ENCODE results near the gene SRGAP2B.
"Not testable (repeated sequence)": the region's sequence is repeated elsewhere in the genome, so short reads cannot be mapped to it uniquely, and the experiment has no call there.

Gene SRGAP2B

DNA sequence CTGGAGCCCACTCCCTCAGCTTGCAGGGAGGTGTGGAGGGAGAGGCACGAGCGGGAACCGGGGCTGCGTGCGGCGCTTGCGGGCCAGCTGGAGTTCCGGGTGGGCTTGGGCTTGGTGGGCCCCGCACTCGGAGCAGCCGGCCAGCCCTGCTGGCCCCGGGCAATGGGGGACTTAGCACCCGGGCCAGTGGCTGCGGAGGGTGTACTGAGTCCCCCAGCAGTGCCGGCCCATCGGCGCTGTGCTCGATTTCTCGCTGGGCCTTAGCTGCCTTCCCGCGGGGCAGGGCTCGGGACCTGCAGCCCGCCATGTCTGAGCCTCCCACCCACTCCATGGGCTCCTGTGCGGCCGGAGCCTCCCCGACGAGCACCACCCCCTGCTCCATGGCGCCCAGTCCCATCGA, 104.5 kb downstream of the SRGAP2B start:
- not testable (repeated sequence) for DNase-seq

DNA sequence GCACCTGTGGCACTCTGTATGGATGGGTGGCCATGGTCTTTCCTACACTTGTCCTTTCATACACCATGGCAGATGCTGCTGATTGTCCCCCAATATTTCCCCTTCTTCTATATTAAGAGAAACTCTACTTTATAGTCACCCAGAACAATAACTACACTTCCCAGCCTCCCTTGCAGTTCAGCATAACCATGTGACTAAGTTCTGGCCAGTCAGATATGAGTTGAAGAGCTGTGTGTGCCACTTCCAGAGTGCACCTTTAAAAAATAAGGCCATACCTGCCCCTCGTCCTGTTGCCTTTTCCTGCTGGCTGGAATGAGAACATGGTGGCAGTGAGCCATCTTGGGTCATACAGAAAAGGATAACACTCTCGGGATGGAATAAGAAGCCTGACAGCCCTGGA, 108.0 kb downstream of the SRGAP2B start:
- not testable (repeated sequence) for DNase-seq

DNA sequence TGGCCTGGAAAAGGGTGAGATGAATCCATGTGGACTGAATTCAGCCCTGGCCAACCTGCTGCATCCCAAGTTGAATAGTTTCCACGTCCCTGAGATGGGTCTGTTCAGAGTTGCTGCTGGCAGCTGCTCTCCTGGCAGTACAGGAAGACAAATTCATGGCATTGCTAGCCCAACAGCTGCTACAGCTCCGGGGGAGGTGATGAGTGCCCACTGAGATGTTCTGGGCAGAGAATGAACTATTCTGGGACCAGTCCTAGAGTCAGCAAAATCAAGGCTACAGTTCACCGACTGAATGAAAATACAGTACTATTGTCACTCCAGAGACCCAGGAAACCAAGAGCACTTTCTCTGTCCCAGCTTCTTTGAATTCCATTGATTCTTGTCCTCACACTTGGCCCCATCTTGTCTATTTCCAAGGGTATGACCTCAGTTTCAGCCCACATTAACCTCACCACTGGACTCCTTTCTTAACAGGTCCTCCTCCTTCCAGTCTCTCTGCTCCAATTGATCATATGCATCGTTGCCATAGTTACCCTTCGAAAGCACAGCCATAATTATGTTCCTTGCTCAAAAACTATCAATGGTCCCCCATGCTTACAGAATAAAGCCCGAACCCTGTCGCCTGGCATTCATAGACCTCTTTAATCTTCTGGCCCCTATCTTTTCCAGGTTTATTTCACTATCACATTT, 108.8 kb downstream of the SRGAP2B start:
- not testable (repeated sequence) for DNase-seq

DNA sequence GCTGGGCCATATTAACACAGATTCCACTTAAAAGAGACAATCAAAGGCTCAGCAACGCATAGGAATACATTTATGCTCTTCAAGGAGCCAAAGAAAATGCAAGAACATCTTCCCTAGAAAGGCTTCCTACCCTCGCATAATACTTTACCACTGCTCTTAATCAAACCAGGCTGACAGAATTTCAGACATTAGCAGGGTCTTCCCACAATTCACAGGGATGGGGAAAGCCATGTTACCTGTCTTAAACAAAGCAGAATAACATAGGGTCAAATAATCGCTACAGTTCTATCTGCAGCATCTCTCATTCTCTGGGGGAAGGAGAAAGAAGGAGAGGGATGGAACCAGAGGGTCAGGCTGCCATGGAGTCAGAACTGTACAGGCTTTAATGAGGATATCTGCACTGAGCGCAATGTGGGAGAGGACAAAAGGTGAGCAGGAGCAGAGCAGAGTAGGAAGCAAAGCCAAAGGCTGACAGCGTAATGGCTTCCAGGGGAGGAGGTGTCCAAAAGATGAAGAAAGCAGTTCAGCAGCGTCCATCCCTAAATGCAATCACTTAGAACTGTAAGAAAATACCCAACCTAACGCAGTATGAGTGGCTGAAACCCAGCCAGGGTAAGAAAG, 109.5 kb downstream of the SRGAP2B start:
- DNase-seq, result not testable (repeated sequence)

GRCh38 chr1:144982802-144983525, 112.2 kb downstream of the SRGAP2B start:
- DNase-seq, result not testable (repeated sequence)

GRCh38 chr1:144981157-144981556, 114.0 kb downstream of the SRGAP2B start:
- not testable (repeated sequence) for DNase-seq

- not testable (repeated sequence) for DNase-seq
Measured at GRCh38 chr1:144979960-144980595, 115.0 kb downstream of the SRGAP2B start.

DNA sequence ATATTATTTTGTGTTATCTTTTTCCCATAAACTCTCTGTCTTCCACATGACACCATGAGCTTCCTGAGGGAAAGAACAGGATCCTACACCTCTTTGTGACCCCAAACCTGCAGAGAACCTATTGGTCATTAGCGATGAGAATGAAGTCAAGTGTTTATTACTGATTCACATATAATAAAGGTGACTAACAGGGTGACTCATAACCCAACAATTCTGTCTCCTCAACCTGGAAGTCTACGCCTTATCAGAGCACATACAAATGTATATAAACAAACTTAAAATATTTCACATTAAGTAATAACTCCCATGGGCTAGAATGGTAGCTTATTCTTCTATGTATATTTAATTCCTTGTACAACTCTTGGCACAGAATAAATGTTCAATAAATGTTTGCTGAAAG, 117.3 kb downstream of the SRGAP2B start:
- DNase-seq, result not testable (repeated sequence)

- not testable (repeated sequence) for DNase-seq
Measured at GRCh38 chr1:144971936-144972335, 123.2 kb downstream of the SRGAP2B start.

DNA sequence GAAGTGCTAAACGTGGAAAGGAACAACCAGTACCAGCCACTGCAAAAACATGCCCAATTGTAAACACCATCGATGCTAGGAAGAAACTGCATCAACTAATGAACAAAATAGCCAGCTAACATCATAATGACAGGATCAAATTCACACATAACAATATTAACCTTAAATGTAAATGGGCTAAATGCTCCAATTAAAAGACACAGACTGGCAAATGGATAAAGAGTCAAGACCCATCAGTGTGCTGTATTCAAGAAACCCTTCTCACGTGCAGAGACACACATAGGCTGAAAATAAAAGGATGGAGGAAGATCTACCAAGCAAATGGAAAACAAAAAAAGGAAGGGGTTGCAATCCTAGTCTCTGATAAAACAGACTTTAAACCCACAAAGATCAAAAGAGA, 128.6 kb downstream of the SRGAP2B start:
- not testable (repeated sequence) for DNase-seq

DNA sequence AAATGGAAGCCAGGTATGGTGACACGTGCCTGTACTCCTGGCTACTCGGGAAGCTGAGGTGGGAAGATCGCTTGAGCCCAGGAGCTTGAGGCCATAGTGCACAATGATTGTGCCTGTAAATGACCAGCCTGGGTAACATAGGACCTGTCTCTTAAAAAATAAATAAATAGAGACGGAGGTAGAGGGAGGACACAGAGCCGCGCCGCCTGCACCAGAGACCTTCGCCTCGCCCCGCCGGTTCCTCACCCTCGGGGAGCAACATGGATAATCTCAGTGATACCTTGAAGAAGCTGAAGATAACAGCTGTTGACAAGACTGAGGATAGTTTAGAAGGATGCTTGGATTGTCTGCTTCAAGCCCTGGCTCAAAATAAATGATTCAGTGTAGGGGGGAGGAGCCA, 130.4 kb downstream of the SRGAP2B start:
- DNase-seq, result not testable (repeated sequence)

GRCh38 chr1:144964186-144964585, 130.9 kb downstream of the SRGAP2B start:
- not testable (repeated sequence) for DNase-seq

DNA sequence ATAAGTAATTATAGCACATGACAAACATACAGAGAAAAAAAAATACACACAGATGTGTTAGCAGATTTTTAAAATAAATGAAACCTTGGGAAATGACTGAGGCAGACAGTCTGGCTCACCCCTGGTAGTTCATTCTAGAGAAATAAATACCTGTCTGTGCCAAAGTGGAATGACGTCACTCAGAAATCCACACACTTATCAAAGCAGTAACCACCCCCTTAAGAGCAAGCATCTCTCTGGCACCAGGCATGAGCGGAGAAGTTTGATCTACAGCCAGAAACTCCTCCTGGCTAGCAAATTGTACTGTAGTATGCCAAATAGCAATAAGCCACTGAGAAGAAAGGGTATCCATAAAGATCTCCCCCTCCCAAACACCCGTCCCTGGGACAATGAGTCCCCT, 131.6 kb downstream of the SRGAP2B start:
- not testable (repeated sequence) for DNase-seq

GRCh38 chr1:144961604-144962583, 133.2 kb downstream of the SRGAP2B start:
- DNase-seq, result not testable (repeated sequence)

DNA sequence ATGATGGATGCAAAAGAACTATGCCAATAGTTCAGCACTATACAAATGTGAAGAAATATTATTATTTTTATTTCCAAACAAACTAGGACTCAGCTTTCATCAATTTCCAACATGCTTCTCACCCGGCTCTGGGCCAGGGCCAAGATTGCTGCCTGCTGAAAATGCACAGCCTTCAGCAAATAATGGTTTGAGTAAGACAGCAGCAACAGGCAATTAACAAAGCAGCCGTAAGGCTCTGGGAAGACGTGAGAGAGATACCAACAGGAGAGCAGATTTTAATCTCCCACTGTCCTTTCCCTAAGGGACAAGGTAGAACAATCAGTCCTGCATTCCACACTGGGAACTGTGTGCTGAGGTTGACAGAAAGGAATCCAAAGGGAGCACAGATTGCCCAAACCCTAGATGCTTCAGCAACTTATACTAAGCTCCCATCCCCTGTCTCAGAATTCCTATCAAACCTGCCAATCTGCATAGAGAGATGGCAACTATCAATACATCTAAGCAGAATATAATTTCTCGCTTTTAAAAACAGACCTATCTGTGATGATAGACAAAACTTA, 134.1 kb downstream of the SRGAP2B start:
- not testable (repeated sequence) for DNase-seq

GRCh38 chr1:144948390-144948789, 146.7 kb downstream of the SRGAP2B start:
- DNase-seq, result not testable (repeated sequence)

DNA sequence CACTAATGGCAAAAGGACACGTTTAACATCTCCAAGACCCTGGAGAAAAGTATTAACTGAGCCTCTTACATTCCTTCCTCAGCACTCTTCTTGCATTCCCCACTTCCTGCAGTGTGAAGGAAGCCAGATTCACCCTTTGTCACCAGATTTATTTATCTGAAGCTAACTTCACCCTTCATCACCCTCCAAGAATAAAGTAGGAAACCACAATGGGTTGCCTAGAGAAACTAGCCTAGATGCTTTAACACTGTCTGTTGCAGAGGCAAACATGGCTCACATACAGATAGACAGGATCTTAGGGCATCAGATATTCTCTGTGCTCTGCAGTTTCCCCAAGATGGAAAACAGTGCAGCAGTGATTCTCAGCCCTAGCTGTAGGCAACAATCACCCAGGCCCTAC, 147.6 kb downstream of the SRGAP2B start:
- not testable (repeated sequence) for DNase-seq

DNA sequence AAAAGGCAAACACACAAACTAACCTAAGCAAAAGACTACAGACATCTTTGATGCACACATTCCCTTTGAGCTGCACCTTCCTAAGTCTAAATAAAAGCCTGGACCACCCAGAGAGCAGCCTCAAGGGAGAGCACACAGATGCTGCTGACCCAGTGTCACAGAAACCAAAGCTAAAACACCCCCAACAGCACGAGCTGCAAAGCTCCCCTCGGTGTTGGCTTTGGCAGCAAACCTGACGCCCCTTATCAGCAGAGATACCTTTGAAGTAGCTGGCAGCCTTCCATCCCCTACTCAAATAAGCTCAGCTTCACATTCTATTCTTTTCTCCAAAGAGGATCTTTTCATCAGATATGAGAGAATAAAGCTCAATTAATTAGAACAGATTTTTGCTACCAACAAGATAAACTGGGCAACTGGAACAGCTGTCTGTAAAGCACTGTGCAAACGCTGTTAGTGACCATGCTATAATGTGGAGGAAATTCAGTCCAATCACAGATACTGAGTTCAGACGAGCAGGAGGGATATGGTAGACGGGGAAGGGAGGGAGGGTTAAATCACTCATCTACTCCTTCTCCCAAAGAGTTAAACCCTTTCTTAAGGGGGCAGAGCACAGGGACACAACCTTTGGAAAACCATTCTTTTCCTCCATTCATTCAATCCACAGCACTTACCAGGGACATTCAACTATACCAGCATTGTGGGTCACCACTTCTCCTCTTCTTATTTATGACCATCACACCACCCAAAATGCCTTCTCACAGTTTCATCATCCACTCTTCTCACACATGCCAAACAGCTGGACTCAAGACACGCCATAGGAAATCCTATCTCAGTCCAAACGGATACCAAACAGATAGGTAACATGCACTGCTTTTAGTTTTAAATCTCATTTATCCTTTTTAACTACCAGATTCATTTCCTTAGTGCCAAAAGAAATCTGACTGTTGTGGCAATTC, 148.3 kb downstream of the SRGAP2B start:
- not testable (repeated sequence) for DNase-seq

GRCh38 chr1:144941710-144942109, 153.4 kb downstream of the SRGAP2B start:
- DNase-seq, result not testable (repeated sequence)

DNA sequence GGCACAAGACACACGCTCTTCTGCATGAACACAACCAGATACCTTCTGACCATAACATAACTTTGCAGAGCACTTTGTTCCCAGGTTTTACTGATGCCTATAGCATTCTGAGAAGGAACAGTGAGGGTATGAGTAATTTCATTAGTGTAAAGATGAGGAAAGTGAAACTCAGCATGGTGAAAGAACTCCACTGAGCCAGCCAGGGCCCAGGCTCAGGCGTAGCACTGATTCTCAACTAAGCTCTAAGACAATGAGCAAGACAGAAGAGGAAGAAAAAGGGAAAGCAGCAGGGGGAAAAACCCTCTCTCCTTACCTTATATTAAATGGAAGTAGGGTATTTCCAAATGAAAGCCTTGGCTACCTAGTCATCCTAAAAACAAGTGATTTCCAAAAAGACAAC, 155.1 kb downstream of the SRGAP2B start:
- not testable (repeated sequence) for DNase-seq
